ENCODE data around the gene CDC20B. TPM values are rescaled to one million over a fixed set of nuclear protein-coding genes. Genes with fewer than 3 reads are reported as not detected.

Gene CDC20B
- total RNA-seq, 1 experiment from 2014 or later = 0.26 TPM

GRCh38 chr5:55102348-55102747 lies 70.6 kb downstream of the CDC20B start, which contains the start of gene GZMA:
Gene GZMA (plus strand): TSS chr5:55102646. CDS start chr5:55102683, 37 bp downstream.
- no peak within 1 kb of the TSS for H3K56ac ChIP-seq (ENCODE audit: insufficient read length, low read depth, low read length)
- H3K9me3 ChIP-seq (ENCODE audit: control insufficient read depth, low read depth, low read length) = no peaks in the 10 kb centered on the region
- H3K9ac ChIP-seq (ENCODE audit: extremely low read depth, insufficient read length, low read length) = no peak within 1 kb of the TSS
- no peak within 1 kb of the TSS for H3K4me3 Mint-ChIP-seq
- H3K9me3 Mint-ChIP-seq = peaks cover 5% of the 10 kb centered on the region in 2 experiments; a peak in 2 of 5 replicates
- H3K4me2 ChIP-seq (ENCODE audit: insufficient read depth, insufficient read length, low read length) = no peak within 1 kb of the TSS
- H2AFZ ChIP-seq (ENCODE audit: low read length) = no peak within 1 kb of the TSS
- no peak within 1 kb of the TSS for H4K8ac ChIP-seq (replicated peaks; ENCODE audit: insufficient read length, low read depth, low read length)
- no peak within 1 kb of the TSS for H2BK120ac ChIP-seq (ENCODE audit: low read depth, low read length, poor library complexity, severe bottlenecking)
- no peak within 1 kb of the TSS for H4K91ac ChIP-seq (ENCODE audit: insufficient read length, low read depth, low read length)
- H3K4ac ChIP-seq (ENCODE audit: low read depth, low read length) = no peak within 1 kb of the TSS
- H2AK5ac ChIP-seq (ENCODE audit: insufficient read length, low read length) = no peak within 1 kb of the TSS
- H3K23ac ChIP-seq (ENCODE audit: insufficient read length, low read depth, low read length) = no peak within 1 kb of the TSS
- H3K14ac ChIP-seq (ENCODE audit: insufficient read depth, low read length) = no peak within 1 kb of the TSS
- no peak for DNase-seq
- no peak for TF ChIP-seq CTCF (conservative IDR thresholded peaks at IDR 0.05)
- H3K27me3 Mint-ChIP-seq (ENCODE audit: low read depth) = peaks cover 2% of the 10 kb centered on the region; the same call in 1 of the 2 replicates
- H3K18ac ChIP-seq (ENCODE audit: insufficient read length, low read depth, low read length) = no peak within 1 kb of the TSS
- no peaks in the 10 kb centered on the region for H3K4me1 ChIP-seq (ENCODE audit: insufficient read depth, low read length)
- H3K79me2 ChIP-seq (ENCODE audit: insufficient read depth, low read length) = no peaks in the 10 kb centered on the region
- H3K4me1 Mint-ChIP-seq = peaks cover 4 to 8% of the 10 kb centered on the region in 2 experiments
- no peak within 1 kb of the TSS for H2BK5ac ChIP-seq (ENCODE audit: insufficient read length, low read length)
- H3T11ph ChIP-seq (ENCODE audit: low read length) = no peak within 1 kb of the TSS
- no peaks in the 10 kb centered on the region for H4K20me1 ChIP-seq (ENCODE audit: control insufficient read depth, insufficient read depth, insufficient read length)
- peak within 1 kb of the TSS in 1 of 3 experiments; percentile 87; a peak in 2 of 7 replicates for H3K27ac Mint-ChIP-seq
- no peaks in the 10 kb centered on the region for H3K27me3 ChIP-seq (ENCODE audit: insufficient read depth, low read length)
- no peaks in the 10 kb centered on the region for H3K23me2 ChIP-seq (ENCODE audit: insufficient read length, low read depth, low read length, poor library complexity, severe bottlenecking)
- H2BK20ac ChIP-seq (ENCODE audit: low read depth, low read length, poor library complexity, severe bottlenecking) = no peak within 1 kb of the TSS
- WGBS (ENCODE audit: extremely low coverage, insufficient read length, low lambda C conversion rate) = no CpG with 5 or more reads among the region's 3 CpGs
- H3K36me3 Mint-ChIP-seq (ENCODE audit: insufficient read depth in 1 of 3, low read depth in 3 of 3) = no peaks in the 10 kb centered on the region
- H4K5ac ChIP-seq (ENCODE audit: insufficient read length, low read depth, low read length) = no peak within 1 kb of the TSS
- H3K27ac ChIP-seq (ENCODE audit: insufficient read length, low read depth, low read length) = no peak within 1 kb of the TSS
- no peak within 1 kb of the TSS for H2BK15ac ChIP-seq (ENCODE audit: low read depth, low read length)
- no peak within 1 kb of the TSS for H2BK12ac ChIP-seq (ENCODE audit: insufficient read length, low read depth, low read length)
- H3K79me1 ChIP-seq (ENCODE audit: insufficient read depth, low read depth, low read length, poor library complexity, severe bottlenecking) = no peaks in the 10 kb centered on the region
